GM18858 (cell line): Measurements from ENCODE around the gene SET.
"Not testable (repeated sequence)": the region's sequence is repeated elsewhere in the genome, so short reads cannot be mapped to it uniquely, and the experiment has no call there.

Experiments
- ATAC-seq: cut with Tn5 transposase; IDR thresholded peaks from one replicate; pipeline ENCODE4 v1.9.1; 2021; ENCODE audit not compliant: unreplicated experiment

Gene SET

GRCh38 chr9:128685636-128686489 is 3.2 kb upstream of the SET start:
- ATAC-seq, result no peak

DNA sequence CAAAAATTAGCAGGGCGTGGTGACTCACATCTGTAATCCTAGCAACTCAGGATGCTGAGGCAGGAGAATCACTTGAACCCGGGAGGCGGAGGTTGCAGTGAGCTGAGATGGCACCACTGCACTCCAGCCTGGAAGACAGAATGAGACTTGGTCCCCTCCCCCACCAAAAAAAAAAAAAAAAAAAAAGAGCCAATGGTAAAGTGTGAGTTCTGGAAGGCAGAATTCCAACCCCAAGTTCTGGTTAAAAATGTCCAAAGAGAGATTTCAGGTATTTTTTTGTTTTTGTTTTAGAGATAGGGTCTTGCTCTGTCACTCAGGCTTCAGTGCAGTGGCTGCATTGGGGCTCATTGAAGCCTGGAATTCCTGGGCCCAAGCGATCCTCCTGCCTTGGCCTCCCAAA is 1.6 kb upstream of the SET start:
- ATAC-seq, result no peak

DNA sequence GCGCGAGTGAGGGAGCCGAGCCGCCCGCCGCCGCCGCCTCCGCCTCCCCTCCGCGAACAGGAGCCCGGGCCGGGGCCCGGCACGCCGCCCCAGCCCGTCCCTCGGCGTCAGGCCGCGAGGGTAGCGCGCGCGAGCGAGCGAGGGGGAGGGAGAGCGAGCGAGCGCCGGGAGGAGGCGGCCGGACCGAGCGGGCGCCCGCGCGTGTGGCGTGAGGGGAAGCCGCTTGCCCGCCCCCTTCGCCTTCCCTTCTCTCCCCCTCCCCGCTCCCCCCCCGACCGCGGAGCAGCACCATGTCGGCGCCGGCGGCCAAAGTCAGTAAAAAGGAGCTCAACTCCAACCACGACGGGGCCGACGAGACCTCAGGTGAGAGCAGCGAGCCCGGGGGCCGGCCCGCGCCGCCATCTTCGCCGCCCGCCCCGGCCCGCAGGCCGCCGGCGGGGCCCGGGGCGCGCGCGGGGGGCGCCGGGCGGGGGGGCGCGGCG is 312 bp downstream of the SET start:
- ATAC-seq, result no peak

GRCh38 chr9:128689820-128690683 is 1.0 kb downstream of the SET start:
- ATAC-seq, result no peak

DNA sequence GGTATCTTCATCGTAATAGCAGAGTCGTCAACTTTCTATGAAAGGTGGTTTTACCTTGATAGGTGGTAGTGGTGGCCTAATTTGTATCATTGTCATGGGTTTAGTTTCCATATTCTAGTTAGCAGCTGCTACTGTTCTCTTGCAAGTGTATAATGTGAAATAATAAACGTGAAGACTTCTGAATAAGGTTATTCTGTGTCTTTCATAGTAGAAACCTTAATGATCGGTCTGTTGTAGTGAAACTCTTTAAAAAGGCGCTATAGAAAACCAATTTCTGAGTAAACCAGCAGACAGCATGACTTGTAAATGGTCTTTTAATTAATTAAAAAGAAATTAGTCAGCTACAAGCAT is 1.6 kb downstream of the SET start:
- ATAC-seq, result no peak

GRCh38 chr9:128693738-128694137 is 4.7 kb downstream of the SET start:
- not testable (repeated sequence) for ATAC-seq

- no peak for ATAC-seq
Measured at GRCh38 chr9:128694344-128694743, 5.3 kb downstream of the SET start.

GRCh38 chr9:128696923-128697707 is 8.1 kb downstream of the SET start:
- ATAC-seq, result no peak

GRCh38 chr9:128699096-128699795 is 10.2 kb downstream of the SET start:
- ATAC-seq, result not testable (repeated sequence)

GRCh38 chr9:128701227-128701854 is 12.3 kb downstream of the SET start:
- no peak for ATAC-seq

GRCh38 chr9:128702445-128702948 is 13.5 kb downstream of the SET start, which contains the start of gene PKN3:
PKN3 (plus strand) TSS chr9:128702503; CDS start chr9:128702916, 413 bp downstream.
- peak; percentile 47 for ATAC-seq

- peak; percentile 18 for ATAC-seq
Measured at GRCh38 chr9:128702949-128703615, 14.1 kb downstream of the SET start.

- no peak for ATAC-seq
Measured at GRCh38 chr9:128703616-128704355, 14.8 kb downstream of the SET start.

GRCh38 chr9:128704356-128704670 is 15.3 kb downstream of the SET start:
- no peak for ATAC-seq

DNA sequence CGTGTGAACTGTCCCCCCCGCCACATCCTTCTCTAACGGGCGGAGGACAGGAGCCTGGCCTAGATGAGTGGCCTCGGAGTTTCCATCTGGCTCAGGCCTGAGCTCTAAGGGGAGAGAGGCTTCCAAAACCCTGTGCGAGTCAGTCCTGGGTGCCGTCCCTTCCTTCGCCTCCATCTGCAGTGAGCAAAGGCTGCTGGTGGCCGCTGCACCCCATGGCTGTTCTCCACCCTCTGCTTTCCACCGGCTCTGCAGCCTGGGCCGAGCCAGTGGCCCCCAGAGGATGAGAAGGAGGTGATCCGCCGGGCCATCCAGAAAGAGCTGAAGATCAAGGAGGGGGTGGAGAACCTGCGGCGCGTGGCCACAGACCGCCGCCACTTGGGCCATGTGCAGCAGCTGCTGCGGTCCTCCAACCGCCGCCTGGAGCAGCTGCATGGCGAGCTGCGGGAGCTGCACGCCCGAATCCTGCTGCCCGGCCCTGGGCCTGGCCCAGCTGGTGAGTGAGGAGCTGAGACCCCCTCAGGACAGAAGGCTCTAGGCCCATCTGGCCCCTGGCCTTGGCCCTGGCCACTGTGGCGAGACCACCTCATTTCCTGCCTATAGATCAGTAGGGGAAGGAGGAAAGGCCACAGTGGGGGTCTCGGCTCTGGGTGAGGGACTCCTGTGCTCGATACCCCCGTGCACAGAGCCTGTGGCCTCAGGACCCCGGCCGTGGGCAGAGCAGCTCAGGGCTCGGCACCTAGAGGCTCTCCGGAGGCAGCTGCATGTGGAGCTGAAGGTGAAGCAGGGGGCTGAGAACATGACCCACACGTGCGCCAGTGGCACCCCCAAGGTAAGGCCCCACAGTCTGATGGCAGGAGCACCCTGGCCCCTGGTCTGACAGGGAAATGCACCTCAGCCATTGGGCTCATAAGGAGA is 16.3 kb downstream of the SET start:
- ATAC-seq, result no peak

DNA sequence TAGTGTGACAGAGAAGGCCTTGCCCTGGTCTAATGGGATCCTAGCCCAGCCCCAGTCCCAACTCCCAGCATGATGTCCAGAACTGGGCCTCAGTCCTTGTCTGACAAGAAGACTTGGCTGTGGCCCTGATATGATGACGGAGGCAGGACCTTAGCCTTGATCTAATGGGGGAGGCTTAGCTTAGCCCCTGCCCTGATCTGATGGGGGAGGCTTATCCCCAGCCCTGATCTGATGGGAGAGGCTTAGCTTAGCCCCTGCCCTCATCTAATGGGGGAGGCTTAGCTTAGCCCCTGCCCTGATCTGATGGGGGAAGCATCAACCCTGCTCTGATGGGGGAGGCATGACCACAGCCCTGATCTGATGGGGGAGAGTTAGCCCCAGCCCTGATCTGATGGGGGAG is 17.0 kb downstream of the SET start:
- no peak for ATAC-seq

- no peak for ATAC-seq
Measured at GRCh38 chr9:128706671-128707381, 17.8 kb downstream of the SET start.
